ENCODE measurements around the gene METTL3. TPM values are rescaled to one million over a fixed set of nuclear protein-coding genes. Genes with fewer than 3 reads are reported as not detected.

The METTL3 gene
- total and polyA plus RNA-seq, 2 of the 13 experiments (the other 11 are each of a cell fraction or from before 2014, with no cell fraction given): 123 to 130 TPM

GRCh38 chr14:21476523-21476924, 34.6 kb downstream of the METTL3 start:
- Histone ChIP-seq H3K27ac (ENCODE audit: extremely low read length, insufficient read depth, low read length) (peak overlapping the region; percentile 87), H2AFZ (ENCODE audit: low read length) (peak overlapping the region; percentile 88), H3K4me1 (ENCODE audit: insufficient read depth, low read length) (peaks cover 34% of the 10 kb centered on the region), H4K20me1 (ENCODE audit: insufficient read depth, low read length) (no peaks in the 10 kb centered on the region), H3K9ac (ENCODE audit: insufficient read depth, low read depth, low read length) (peak overlapping the region; percentile 95), H3K79me2 (ENCODE audit: insufficient read depth, low read length) (peaks cover 50% of the 10 kb centered on the region), H3K4me2 (ENCODE audit: low read depth, low read length) (peak overlapping the region; percentile 84), H3K9me3 (ENCODE audit: low read length) (no peaks in the 10 kb centered on the region), H3K36me3 (replicated peaks in 1 of 2; ENCODE audit: control insufficient read depth in 1 of 2, insufficient read depth in 2 of 2, low read length in 2 of 2) (peaks cover 7 to 30% of the 10 kb centered on the region in 2 experiments), H3K4me3 (replicated peaks in 1 of 3; ENCODE audit: insufficient read depth in 1 of 3, low read depth in 2 of 3, low read length in 3 of 3) (peak overlapping the region; percentile 83 to 99 (median 87)), H3K27me3 (ENCODE audit: control insufficient read depth in 1 of 2, insufficient read depth in 2 of 2, low read length in 2 of 2) (no peaks in the 10 kb centered on the region; a peak in 1 of 5 replicates)
- CTCF ChIA-PET (ENCODE audit: low intra/inter-chr PET ratio, low total read pairs): interaction anchor here (0.7 to 2.0 kb wide), 3 partner anchors 20 to 81 kb away, joined by 3 to 19 read pairs (median 12); partner anchors contain the start of gene CHD8
- FAIRE-seq: no peak
- BruUV-seq (replicated peaks): no TSS peak
- in situ Hi-C loops (cut with HindIII; ENCODE audit: extremely low pct_ligation_motif_present, low pct_unique_long_range_greater_than_20kb): no loop called here
- intact Hi-C loops (cut with micrococcal nuclease; ENCODE audit: unreplicated experiment): loop anchor here (1.0 to 2.0 kb wide), 3 partner anchors 20 to 1016 kb away; partner anchors contain the start of genes CHD8 and PIP4P1
- DNase-seq (ENCODE audit: low spot score): peak; percentile 88
- POLR2A ChIA-PET: interaction anchor here (0.9 to 5.2 kb wide), 9 partner anchors 12 to 92 kb away, joined by 3 to 47 read pairs (median 9); partner anchors contain the start of genes CHD8 and METTL3
- 2% methylated on average over 13 of the region's 27 CpGs for whole genome bisulfite sequencing (ENCODE audit: low lambda C conversion rate)
- peak; percentile 84 for ATAC-seq
- TF ChIP-seq ZNF468 (CRISPR knock-in tag; IDR thresholded peaks at IDR 0.05): no peak
- peak; percentile 61; the same call in 1 of the 2 replicates for TF ChIP-seq FOXK1 (CRISPR knock-in tag; IDR thresholded peaks at IDR 0.05; ENCODE audit: borderline replicate concordance, low read depth)
- TF ChIP-seq NFYC (CRISPR knock-in tag; IDR thresholded peaks at IDR 0.05): peak; percentile 52; the same call in 1 of the 2 replicates
- TF ChIP-seq, protein P1, sequence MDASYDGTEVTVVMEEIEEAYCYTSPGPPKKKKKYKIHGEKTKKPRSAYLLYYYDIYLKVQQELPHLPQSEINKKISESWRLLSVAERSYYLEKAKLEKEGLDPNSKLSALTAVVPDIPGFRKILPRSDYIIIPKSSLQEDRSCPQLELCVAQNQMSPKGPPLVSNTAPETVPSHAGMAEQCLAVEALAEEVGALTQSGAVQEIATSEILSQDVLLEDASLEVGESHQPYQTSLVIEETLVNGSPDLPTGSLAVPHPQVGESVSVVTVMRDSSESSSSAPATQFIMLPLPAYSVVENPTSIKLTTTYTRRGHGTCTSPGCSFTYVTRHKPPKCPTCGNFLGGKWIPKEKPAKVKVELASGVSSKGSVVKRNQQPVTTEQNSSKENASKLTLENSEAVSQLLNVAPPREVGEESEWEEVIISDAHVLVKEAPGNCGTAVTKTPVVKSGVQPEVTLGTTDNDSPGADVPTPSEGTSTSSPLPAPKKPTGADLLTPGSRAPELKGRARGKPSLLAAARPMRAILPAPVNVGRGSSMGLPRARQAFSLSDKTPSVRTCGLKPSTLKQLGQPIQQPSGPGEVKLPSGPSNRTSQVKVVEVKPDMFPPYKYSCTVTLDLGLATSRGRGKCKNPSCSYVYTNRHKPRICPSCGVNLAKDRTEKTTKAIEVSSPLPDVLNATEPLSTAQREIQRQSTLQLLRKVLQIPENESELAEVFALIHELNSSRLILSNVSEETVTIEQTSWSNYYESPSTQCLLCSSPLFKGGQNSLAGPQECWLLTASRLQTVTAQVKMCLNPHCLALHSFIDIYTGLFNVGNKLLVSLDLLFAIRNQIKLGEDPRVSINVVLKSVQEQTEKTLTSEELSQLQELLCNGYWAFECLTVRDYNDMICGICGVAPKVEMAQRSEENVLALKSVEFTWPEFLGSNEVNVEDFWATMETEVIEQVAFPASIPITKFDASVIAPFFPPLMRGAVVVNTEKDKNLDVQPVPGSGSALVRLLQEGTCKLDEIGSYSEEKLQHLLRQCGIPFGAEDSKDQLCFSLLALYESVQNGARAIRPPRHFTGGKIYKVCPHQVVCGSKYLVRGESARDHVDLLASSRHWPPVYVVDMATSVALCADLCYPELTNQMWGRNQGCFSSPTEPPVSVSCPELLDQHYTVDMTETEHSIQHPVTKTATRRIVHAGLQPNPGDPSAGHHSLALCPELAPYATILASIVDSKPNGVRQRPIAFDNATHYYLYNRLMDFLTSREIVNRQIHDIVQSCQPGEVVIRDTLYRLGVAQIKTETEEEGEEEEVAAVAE (CRISPR knock-in tag; IDR thresholded peaks at IDR 0.05; ENCODE audit: borderline replicate concordance): 0 out of 2 replicates have a peak, but pooled peaks have one; percentile 27
- TF ChIP-seq KLF9 (CRISPR knock-in tag; IDR thresholded peaks at IDR 0.05; ENCODE audit: low read depth): 0 out of 2 replicates have a peak, but pooled peaks have one; percentile 16
- TF ChIP-seq SP5 (CRISPR knock-in tag; IDR thresholded peaks at IDR 0.05; ENCODE audit: borderline replicate concordance, low read depth): peak; percentile 60; the same call in 1 of the 2 replicates
- 0 out of 2 replicates have a peak, but pooled peaks have one; percentile 23 for TF ChIP-seq HHEX (CRISPR knock-in tag; IDR thresholded peaks at IDR 0.05)
- 0 out of 2 replicates have a peak, but pooled peaks have one; percentile 25 for TF ChIP-seq MED1 (CRISPR knock-in tag; IDR thresholded peaks at IDR 0.05)
- peak; percentile 74; the same call in 1 of the 2 replicates for TF ChIP-seq ELF1 (CRISPR knock-in tag; IDR thresholded peaks at IDR 0.05)
- TF ChIP-seq ATF7 (IDR thresholded peaks at IDR 0.05): peak; percentile 70
- TF ChIP-seq ATF7 (CRISPR knock-in tag; IDR thresholded peaks at IDR 0.05): no peak
- TF ChIP-seq NFIB (CRISPR knock-in tag; IDR thresholded peaks at IDR 0.05; ENCODE audit: borderline replicate concordance): no peak
- peak; percentile 68 for TF ChIP-seq SAP130 (CRISPR knock-in tag; IDR thresholded peaks at IDR 0.05; ENCODE audit: low read depth)
- TF ChIP-seq, protein P2, sequence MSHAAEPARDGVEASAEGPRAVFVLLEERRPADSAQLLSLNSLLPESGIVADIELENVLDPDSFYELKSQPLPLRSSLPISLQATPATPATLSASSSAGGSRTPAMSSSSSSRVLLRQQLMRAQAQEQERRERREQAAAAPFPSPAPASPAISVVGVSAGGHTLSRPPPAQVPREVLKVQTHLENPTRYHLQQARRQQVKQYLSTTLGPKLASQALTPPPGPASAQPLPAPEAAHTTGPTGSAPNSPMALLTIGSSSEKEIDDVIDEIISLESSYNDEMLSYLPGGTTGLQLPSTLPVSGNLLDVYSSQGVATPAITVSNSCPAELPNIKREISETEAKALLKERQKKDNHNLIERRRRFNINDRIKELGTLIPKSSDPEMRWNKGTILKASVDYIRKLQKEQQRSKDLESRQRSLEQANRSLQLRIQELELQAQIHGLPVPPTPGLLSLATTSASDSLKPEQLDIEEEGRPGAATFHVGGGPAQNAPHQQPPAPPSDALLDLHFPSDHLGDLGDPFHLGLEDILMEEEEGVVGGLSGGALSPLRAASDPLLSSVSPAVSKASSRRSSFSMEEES (CRISPR knock-in tag; IDR thresholded peaks at IDR 0.05): 0 out of 2 replicates have a peak, but pooled peaks have one; percentile 61
- TF ChIP-seq POLR2AphosphoS5 (IDR thresholded peaks at IDR 0.05; ENCODE audit: low read depth, low read length): peak; percentile 83
- 0 out of 2 replicates have a peak, but pooled peaks have one; percentile 35 for TF ChIP-seq LRRFIP1 (CRISPR knock-in tag; conservative IDR thresholded peaks at IDR 0.05)
- no peak for TF ChIP-seq TAF15 (IDR thresholded peaks at IDR 0.05; ENCODE audit: low read depth, low read length, poor library complexity, severe bottlenecking)
